Gastrocnemius medialis (tissue), 4 donors: ENCODE results near the gene BEND7.

Experiments
- CTCF ChIP-seq, 5 experiments: fragments of 450-650 bp in 3 of 5; fragments of 200-600 bp in 2 of 5; sonication (generic) in 2 of 5; IDR thresholded peaks in 4 of 5; conservative IDR thresholded peaks in 1 of 5; 1 replicate in 4 of 5; 2 replicates in 1 of 5; pipeline ENCODE4 v1.5.1; 2016 to 2019; ENCODE audit warnings: antibody characterized with exemption in 5 of 5, mild to moderate bottlenecking in 3 of 5, moderate library complexity in 3 of 5
- POLR2A ChIP-seq, 2 donors: fragments of 450-650 bp; IDR thresholded peaks; one replicate each; pipeline ENCODE4 v1.6.1; 2017; ENCODE audit warnings: antibody characterized with exemption in 2 of 2, mild to moderate bottlenecking in 2 of 2, moderate library complexity in 2 of 2

- no peak for TF ChIP-seq CTCF (IDR thresholded peaks at IDR 0.05 in 4 of 5, conservative IDR thresholded peaks at IDR 0.05 in 1 of 5)
- TF ChIP-seq POLR2A (IDR thresholded peaks at IDR 0.05): no peak
Observed at GRCh38 chr10:13412894-13413293, 115.9 kb downstream of the BEND7 start.
